DND-41 (cell line): Measurements from ENCODE around the gene MICAL3.

Experiments
- CTCF ChIP-seq: IDR thresholded peaks from 2 replicates; pipeline ENCODE4 v1.5.1; 2012; ENCODE audit warnings: borderline replicate concordance, low read length, moderate library complexity, mild to moderate bottlenecking; ENCODE audit not compliant: poor library complexity, severe bottlenecking; ENCODE audit errors: extremely low read depth
- EZH2 ChIP-seq: IDR thresholded peaks from 3 replicates; pipeline ENCODE4 v1.6.1; 2012; ENCODE audit warnings: borderline replicate concordance, low read depth, mild to moderate bottlenecking, moderate library complexity, low read length, inconsistent platforms; ENCODE audit not compliant: severe bottlenecking

DNA sequence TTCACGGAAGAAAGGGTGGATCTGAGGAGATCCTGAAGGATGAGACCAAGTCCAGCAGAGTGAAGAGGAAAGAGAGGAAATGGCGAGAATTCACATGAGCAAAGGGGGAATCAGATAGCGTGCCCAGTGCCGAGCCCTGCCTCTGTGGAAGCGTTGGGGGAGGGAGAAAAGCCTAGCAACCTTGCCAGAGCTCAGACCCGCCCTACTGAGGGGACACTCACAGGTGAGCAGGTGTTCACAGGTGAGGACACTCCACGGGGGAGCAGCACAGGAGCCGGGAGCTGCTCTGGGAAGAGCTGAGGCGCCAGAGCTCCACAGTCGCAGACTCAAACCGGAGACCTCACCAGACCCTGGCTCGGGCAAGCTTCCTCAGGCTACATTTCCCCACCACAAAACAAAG lies 56.2 kb downstream of the MICAL3 start:
- TF ChIP-seq CTCF = no peak
- no peak for TF ChIP-seq EZH2
